Measurements from ENCODE around the gene TAF15.

- TF ChIP-seq CTCF (IDR thresholded peaks at IDR 0.05; ENCODE audit: low read length) (no peak), EZH2 (optimal IDR thresholded peaks at IDR 0.05; ENCODE audit: low read depth, low read length) (no peak)
These were observed 35.4 kb upstream of the TAF15 start for GRCh38 chr17:35773679-35774425.

All from MM.1S (cell line).